Measurements from ENCODE around the gene CCDC117. TPM values are rescaled to one million over a fixed set of nuclear protein-coding genes. Genes with fewer than 3 reads are reported as not detected.

CCDC117 gene
- total RNA-seq, 1 experiment from 2014 or later = 40.0 TPM

GRCh38 chr22:28826921-28827320 lies 54.4 kb downstream of the CCDC117 start:
- DNase-seq = no peak
- H3K9ac ChIP-seq (ENCODE audit: extremely low read depth, insufficient read length, low read length) = no peak overlapping the region

More at GRCh38 chr22:28826921-28827320, 54.4 kb downstream of the CCDC117 start:
- Histone ChIP-seq H4K8ac (replicated peaks; ENCODE audit: insufficient read length, low read depth, low read length) (no peak overlapping the region), H3K18ac (ENCODE audit: insufficient read length, low read depth, low read length) (no peak overlapping the region), H2BK15ac (ENCODE audit: low read depth, low read length) (no peak overlapping the region), H3K79me1 (ENCODE audit: insufficient read depth, low read depth, low read length, poor library complexity, severe bottlenecking) (no peaks in the 10 kb centered on the region), H2AK5ac (ENCODE audit: insufficient read length, low read length) (no peak overlapping the region), H3K56ac (ENCODE audit: insufficient read length, low read depth, low read length) (no peak overlapping the region), H4K5ac (ENCODE audit: insufficient read length, low read depth, low read length) (no peak overlapping the region), H4K20me1 (ENCODE audit: control insufficient read depth, insufficient read depth, insufficient read length) (no peaks in the 10 kb centered on the region), H3K23ac (ENCODE audit: insufficient read length, low read depth, low read length) (no peak overlapping the region), H2BK12ac (ENCODE audit: insufficient read length, low read depth, low read length) (no peak overlapping the region), H3K4ac (ENCODE audit: low read depth, low read length) (no peak overlapping the region), H2BK5ac (ENCODE audit: insufficient read length, low read length) (no peak overlapping the region), H2BK120ac (ENCODE audit: low read depth, low read length, poor library complexity, severe bottlenecking) (no peak overlapping the region), H3K9me3 (ENCODE audit: control insufficient read depth, low read depth, low read length) (no peaks in the 10 kb centered on the region), H3K27me3 (ENCODE audit: insufficient read depth, low read length) (no peaks in the 10 kb centered on the region), H3K14ac (ENCODE audit: insufficient read depth, low read length) (no peak overlapping the region; the same call in 1 of the 2 replicates), H3K23me2 (ENCODE audit: insufficient read length, low read depth, low read length, poor library complexity, severe bottlenecking) (no peaks in the 10 kb centered on the region), H2AFZ (ENCODE audit: low read length) (no peak overlapping the region), H3K27ac (ENCODE audit: insufficient read length, low read depth, low read length) (no peak overlapping the region), H4K91ac (ENCODE audit: insufficient read length, low read depth, low read length) (no peak overlapping the region), H3K79me2 (ENCODE audit: insufficient read depth, low read length) (no peaks in the 10 kb centered on the region), H2BK20ac (ENCODE audit: low read depth, low read length, poor library complexity, severe bottlenecking) (no peak overlapping the region), H3T11ph (ENCODE audit: low read length) (no peak overlapping the region), H3K4me1 (ENCODE audit: insufficient read depth, low read length) (no peaks in the 10 kb centered on the region), H3K4me2 (ENCODE audit: insufficient read depth, insufficient read length, low read length) (no peak overlapping the region)
- peaks cover 3 to 8% of the 10 kb centered on the region in 2 experiments; a peak in 2 of 4 replicates for H3K4me1 Mint-ChIP-seq
- TF ChIP-seq CTCF (conservative IDR thresholded peaks at IDR 0.05) = no peak
- H3K27me3 Mint-ChIP-seq (ENCODE audit: low read depth) = no peaks in the 10 kb centered on the region
- H3K36me3 Mint-ChIP-seq (ENCODE audit: insufficient read depth in 1 of 3, low read depth in 3 of 3) = peaks cover 0 to 4% (median 0%) of the 10 kb centered on the region in 3 experiments; a peak in 3 of 7 replicates
- H3K4me3 Mint-ChIP-seq = no peak overlapping the region; a peak in 1 of 5 replicates
- peak overlapping the region in 1 of 3 experiments; percentile 92; a peak in 2 of 7 replicates for H3K27ac Mint-ChIP-seq
- H3K9me3 Mint-ChIP-seq = no peaks in the 10 kb centered on the region
- WGBS (ENCODE audit: extremely low coverage, insufficient read length, low lambda C conversion rate) = no CpG with 5 or more reads among the region's 7 CpGs

Measured in H9 (cell line).